ENCODE results near the gene WIPF2.
A peak's percentile ranks its signal among the peaks of the same experiment; 100 is the strongest.
"Not testable (repeated sequence)": the region's sequence is repeated elsewhere in the genome, so short reads cannot be mapped to it uniquely, and the experiment has no call there.

The WIPF2 gene

GRCh38 chr17:40192961-40193360, 26.1 kb upstream of the WIPF2 start:
- DNase-seq (ENCODE audit: low read depth): no peak

- no peak for DNase-seq (ENCODE audit: low read depth)
Observed at GRCh38 chr17:40194821-40195220, 24.3 kb upstream of the WIPF2 start.

- no peak for DNase-seq (ENCODE audit: low read depth)
Observed at GRCh38 chr17:40197550-40197949, 21.6 kb upstream of the WIPF2 start.

GRCh38 chr17:40197965-40198456, 21.1 kb upstream of the WIPF2 start:
- not testable (repeated sequence) for DNase-seq (ENCODE audit: low read depth)

GRCh38 chr17:40198576-40198975, 20.5 kb upstream of the WIPF2 start:
- DNase-seq (ENCODE audit: low read depth): no peak

- DNase-seq (ENCODE audit: low read depth): no peak
Observed at GRCh38 chr17:40203131-40203530, 16.0 kb upstream of the WIPF2 start.

- not testable (repeated sequence) for DNase-seq (ENCODE audit: low read depth)
Observed at GRCh38 chr17:40206193-40206592, 12.9 kb upstream of the WIPF2 start.

- no peak for DNase-seq (ENCODE audit: low read depth)
Observed at GRCh38 chr17:40209404-40210093, 9.6 kb upstream of the WIPF2 start.

- not testable (repeated sequence) for DNase-seq (ENCODE audit: low read depth)
Observed at GRCh38 chr17:40213914-40214313, 5.2 kb upstream of the WIPF2 start.

- DNase-seq (ENCODE audit: low read depth): no peak
Observed at GRCh38 chr17:40218006-40218739, 931 bp upstream of the WIPF2 start.

GRCh38 chr17:40219594-40220338, 662 bp downstream of the WIPF2 start:
- DNase-seq (ENCODE audit: low read depth): peak; percentile 21

GRCh38 chr17:40224718-40225550, 5.8 kb downstream of the WIPF2 start:
- peak; percentile 53 for DNase-seq (ENCODE audit: low read depth)

- DNase-seq (ENCODE audit: low read depth): not testable (repeated sequence)
Observed at GRCh38 chr17:40229146-40229545, 10.0 kb downstream of the WIPF2 start.

- DNase-seq (ENCODE audit: low read depth): no peak
Observed at GRCh38 chr17:40230670-40231069, 11.6 kb downstream of the WIPF2 start.

- not testable (repeated sequence) for DNase-seq (ENCODE audit: low read depth)
Observed at GRCh38 chr17:40231928-40232327, 12.8 kb downstream of the WIPF2 start.

GRCh38 chr17:40241252-40241834, 22.2 kb downstream of the WIPF2 start:
- peak; percentile 14 for DNase-seq (ENCODE audit: low read depth)

GRCh38 chr17:40242774-40243173, 23.7 kb downstream of the WIPF2 start:
- DNase-seq (ENCODE audit: low read depth): no peak

- DNase-seq (ENCODE audit: low read depth): peak; percentile 39
Observed at GRCh38 chr17:40243761-40244160, 24.7 kb downstream of the WIPF2 start.

GRCh38 chr17:40244255-40244654, 25.2 kb downstream of the WIPF2 start:
- DNase-seq (ENCODE audit: low read depth): no peak

GRCh38 chr17:40247926-40248495, 28.9 kb downstream of the WIPF2 start:
- no peak for DNase-seq (ENCODE audit: low read depth)

GRCh38 chr17:40248507-40248906, 29.4 kb downstream of the WIPF2 start:
- DNase-seq (ENCODE audit: low read depth): no peak

All from fibroblast of gingiva (primary cell).